HS-27A (cell line): Measurements from ENCODE around the gene CAPNS2.
"Not testable (repeated sequence)": the region's sequence is repeated elsewhere in the genome, so short reads cannot be mapped to it uniquely, and the experiment has no call there.

Experiments
- DNase-seq: peaks from one replicate; pipeline ENCODE4 v3.0.0-alpha.2; 2012; ENCODE audit warnings: low read depth, missing footprints

CAPNS2 gene

GRCh38 chr16:55568207-55568606 is 1.7 kb downstream of the CAPNS2 start:
- no peak for DNase-seq

- no peak for DNase-seq
Measured at GRCh38 chr16:55569025-55569424, 2.5 kb downstream of the CAPNS2 start.

- no peak for DNase-seq
Measured at GRCh38 chr16:55570159-55570558, 3.7 kb downstream of the CAPNS2 start.

GRCh38 chr16:55571191-55571897 is 4.9 kb downstream of the CAPNS2 start:
- DNase-seq, result no peak

- DNase-seq, result no peak
Measured at GRCh38 chr16:55572439-55572838, 6.0 kb downstream of the CAPNS2 start.

GRCh38 chr16:55574811-55575210 is 8.3 kb downstream of the CAPNS2 start:
- no peak for DNase-seq

- DNase-seq, result no peak
Measured at GRCh38 chr16:55575496-55575895, 9.0 kb downstream of the CAPNS2 start.

- no peak for DNase-seq
Measured at GRCh38 chr16:55576384-55576783, 9.9 kb downstream of the CAPNS2 start.

- no peak for DNase-seq
Measured at GRCh38 chr16:55577887-55578286, 11.4 kb downstream of the CAPNS2 start.

GRCh38 chr16:55585631-55586030 is 19.1 kb downstream of the CAPNS2 start:
- DNase-seq, result no peak

- no peak for DNase-seq
Measured at GRCh38 chr16:55588799-55589198, 22.3 kb downstream of the CAPNS2 start.

GRCh38 chr16:55592306-55592705 is 25.8 kb downstream of the CAPNS2 start:
- DNase-seq, result no peak

- no peak for DNase-seq
Measured at GRCh38 chr16:55597928-55598327, 31.4 kb downstream of the CAPNS2 start.

- DNase-seq, result no peak
Measured at GRCh38 chr16:55605754-55606336, 39.4 kb downstream of the CAPNS2 start.

GRCh38 chr16:55613613-55614335 is 47.3 kb downstream of the CAPNS2 start:
- no peak for DNase-seq

- DNase-seq, result no peak
Measured at GRCh38 chr16:55615071-55615470, 48.6 kb downstream of the CAPNS2 start.

- not testable (repeated sequence) for DNase-seq
Measured at GRCh38 chr16:55615670-55616069, 49.2 kb downstream of the CAPNS2 start.
